CD14-positive monocyte (primary cell): Measurements from ENCODE around the gene SLC25A5. TPM values are rescaled to one million over a fixed set of nuclear protein-coding genes. Genes with fewer than 3 reads are reported as not detected.

Experiments used
- DNase-seq, 3 donors: peaks; one replicate each; pipeline ENCODE4 v3.0.0-alpha.2; 2011 to 2022
- H2AFZ ChIP-seq: 2 replicates; pipeline ENCODE4 v1.6.0; 2012; ENCODE audit warnings: mild to moderate bottlenecking, low read depth, low read length, inconsistent platforms; ENCODE audit not compliant: insufficient read depth, poor library complexity, severe bottlenecking
- H3K27ac ChIP-seq, 2 donors: 1 replicate in 1 of 2; 2 replicates in 1 of 2; pipeline ENCODE4 v1.5.1; 2012 to 2013; ENCODE audit warnings: low read length in 2 of 2, control low read depth in 1 of 2, inconsistent platforms in 1 of 2, low read depth in 1 of 2, mild to moderate bottlenecking in 1 of 2
- H3K27me3 ChIP-seq, 2 donors: one replicate each; pipeline versions ENCODE4 v1.6.0 to v1.6.1; 2011 to 2013; ENCODE audit warnings: low read length in 2 of 2; ENCODE audit not compliant: control insufficient read depth in 2 of 2, insufficient read depth in 2 of 2
- H3K36me3 ChIP-seq, 2 donors: replicated peaks in 1 of 2; 1 replicate in 1 of 2; 2 replicates in 1 of 2; pipeline versions ENCODE4 v1.5.1 to v1.6.1; 2012 to 2013; ENCODE audit warnings: low read length in 2 of 2, control low read depth in 1 of 2, inconsistent platforms in 1 of 2, mild to moderate bottlenecking in 1 of 2; ENCODE audit not compliant: insufficient read depth in 2 of 2, control insufficient read depth in 1 of 2
- H3K4me1 ChIP-seq, 2 donors: 1 replicate in 1 of 2; 2 replicates in 1 of 2; pipeline versions ENCODE4 v1.5.1 to v1.6.1; 2012 to 2013; ENCODE audit warnings: low read length in 2 of 2, control low read depth in 1 of 2, inconsistent platforms in 1 of 2, mild to moderate bottlenecking in 1 of 2, moderate library complexity in 1 of 2; ENCODE audit not compliant: insufficient read depth in 2 of 2, control insufficient read depth in 1 of 2
- H3K4me2 ChIP-seq: replicated peaks from 2 replicates; pipeline ENCODE3; 2012; ENCODE audit warnings: low read length, moderate library complexity, mild to moderate bottlenecking; ENCODE audit not compliant: poor library complexity, severe bottlenecking; ENCODE audit errors: extremely low read depth
- H3K4me3 ChIP-seq, 3 experiments: fragments of 200-600 bp in 1 of 3; sonication (generic) in 1 of 3; replicated peaks in 1 of 3; 1 replicate in 2 of 3; 2 replicates in 1 of 3; pipeline ENCODE4 v1.5.1; 2011 to 2013; ENCODE audit warnings: low read length in 3 of 3, mild to moderate bottlenecking in 3 of 3, control low read depth in 2 of 3, low read depth in 2 of 3, inconsistent platforms in 1 of 3, moderate library complexity in 1 of 3
- H3K79me2 ChIP-seq: 2 replicates; pipeline ENCODE4 v1.6.0; 2012; ENCODE audit warnings: mild to moderate bottlenecking, control low read depth, inconsistent platforms, low read length, moderate library complexity; ENCODE audit not compliant: insufficient read depth
- H3K9ac ChIP-seq: 2 replicates; pipeline ENCODE4 v1.6.0; 2017; ENCODE audit warnings: low read length, mild to moderate bottlenecking; ENCODE audit not compliant: insufficient read depth, poor library complexity, severe bottlenecking
- H3K9me3 ChIP-seq, 2 donors: replicated peaks in 1 of 2; 1 replicate in 1 of 2; 2 replicates in 1 of 2; pipeline versions ENCODE4 v1.5.1 to v1.6.1; 2012 to 2013; ENCODE audit warnings: low read length in 2 of 2, control low read depth in 1 of 2; ENCODE audit not compliant: control insufficient read depth in 1 of 2, insufficient read depth in 1 of 2
- H4K20me1 ChIP-seq: 2 replicates; pipeline ENCODE4 v1.6.0; 2012; ENCODE audit warnings: mild to moderate bottlenecking, low read length, control low read depth, moderate library complexity; ENCODE audit not compliant: insufficient read depth
- H3K27ac Mint-ChIP-seq, 7 donors: one replicate each; pipeline ENCODE4 v1.8.0; 2020; ENCODE audit warnings: mild to moderate bottlenecking in 7 of 7, mixed read lengths in 7 of 7, moderate library complexity in 6 of 7, inconsistent platforms in 2 of 7
- H3K27me3 Mint-ChIP-seq, 3 donors: one replicate each; pipeline ENCODE4 v1.8.0; 2021 to 2022; ENCODE audit warnings: low read depth in 3 of 3, mild to moderate bottlenecking in 3 of 3, mixed read lengths in 3 of 3, moderate library complexity in 3 of 3, inconsistent platforms in 1 of 3
- H3K36me3 Mint-ChIP-seq, 2 donors: one replicate each; pipeline ENCODE4 v1.8.0; 2020; ENCODE audit warnings: mixed read lengths in 2 of 2, inconsistent platforms in 1 of 2, mild to moderate bottlenecking in 1 of 2
- H3K4me1 Mint-ChIP-seq: one replicate; pipeline ENCODE4 v1.8.0; 2020; ENCODE audit warnings: mild to moderate bottlenecking, mixed read lengths
- H3K4me3 Mint-ChIP-seq, 2 donors: one replicate each; pipeline ENCODE4 v1.8.0; 2020; ENCODE audit warnings: mild to moderate bottlenecking in 2 of 2, mixed read lengths in 2 of 2, moderate library complexity in 1 of 2
- H3K9me3 Mint-ChIP-seq, 7 donors: one replicate each; pipeline ENCODE4 v1.8.0; 2020 to 2022; ENCODE audit warnings: mixed read lengths in 7 of 7, mild to moderate bottlenecking in 6 of 7, moderate library complexity in 6 of 7, inconsistent platforms in 2 of 7
- WGBS: methylation state at CpG from one replicate; pipeline ENCODE4 v1.1.5; 2013; ENCODE audit warnings: missing lambda C conversion rate; ENCODE audit not compliant: insufficient coverage; 5-methylcytosine and 5-hydroxymethylcytosine counted together
- intact Hi-C, 2 donors: fragments of 100-400 bp; cut with micrococcal nuclease; formaldehyde crosslinking; loops; one replicate each; pipeline versions ENCODE4 v1.15.0 to v1.15.1; 2023
- polyA plus RNA-seq, 3 donors: library from polyadenylated mRNA; depleted of rRNA in 1 of 3; unstranded in 2 of 3; stranded (reverse) in 1 of 3; fragments of 300-500 nt in 2 of 3; fragments of >200 nt in 1 of 3; fragmentation: Illumina TruSeq in 2 of 3; gene quantifications; 1 replicate in 2 of 3; 2 replicates in 1 of 3; pipeline ENCODE4 v1.2.3, GENCODE V29; 2012 to 2021
- TF ChIP-seq, protein P1 (sequence below): fragments of 200-600 bp; IDR thresholded peaks from one replicate; pipeline ENCODE4 v1.8.0; 2022; ENCODE audit warnings: antibody characterized with exemption, mild to moderate bottlenecking

Gene SLC25A5
- polyA plus RNA-seq, 3 donors, result 436 to 491 (median 468) TPM

- Histone ChIP-seq H3K9me3 (no peaks in the 10 kb centered on the region), H4K20me1 (no peaks in the 10 kb centered on the region), H3K36me3 (no peaks in the 10 kb centered on the region), H3K79me2 (no peaks in the 10 kb centered on the region), H3K4me2 (no peak overlapping the region), H3K9ac (no peak overlapping the region), H3K27me3 (no peaks in the 10 kb centered on the region), H2AFZ (no peak overlapping the region), H3K4me3 (no peak overlapping the region), H3K4me1 (no peaks in the 10 kb centered on the region), H3K27ac (no peak overlapping the region)
- no peaks in the 10 kb centered on the region for H3K4me1 Mint-ChIP-seq
- no peaks in the 10 kb centered on the region for H3K9me3 Mint-ChIP-seq
- 0% methylated on average over 2 of the region's 8 CpGs for WGBS
- no peak overlapping the region for H3K27ac Mint-ChIP-seq
- peaks cover 0 to 17% (median 0%) of the 10 kb centered on the region in 3 donors for H3K27me3 Mint-ChIP-seq
- H3K36me3 Mint-ChIP-seq, result no peaks in the 10 kb centered on the region
- TF ChIP-seq, protein P1, sequence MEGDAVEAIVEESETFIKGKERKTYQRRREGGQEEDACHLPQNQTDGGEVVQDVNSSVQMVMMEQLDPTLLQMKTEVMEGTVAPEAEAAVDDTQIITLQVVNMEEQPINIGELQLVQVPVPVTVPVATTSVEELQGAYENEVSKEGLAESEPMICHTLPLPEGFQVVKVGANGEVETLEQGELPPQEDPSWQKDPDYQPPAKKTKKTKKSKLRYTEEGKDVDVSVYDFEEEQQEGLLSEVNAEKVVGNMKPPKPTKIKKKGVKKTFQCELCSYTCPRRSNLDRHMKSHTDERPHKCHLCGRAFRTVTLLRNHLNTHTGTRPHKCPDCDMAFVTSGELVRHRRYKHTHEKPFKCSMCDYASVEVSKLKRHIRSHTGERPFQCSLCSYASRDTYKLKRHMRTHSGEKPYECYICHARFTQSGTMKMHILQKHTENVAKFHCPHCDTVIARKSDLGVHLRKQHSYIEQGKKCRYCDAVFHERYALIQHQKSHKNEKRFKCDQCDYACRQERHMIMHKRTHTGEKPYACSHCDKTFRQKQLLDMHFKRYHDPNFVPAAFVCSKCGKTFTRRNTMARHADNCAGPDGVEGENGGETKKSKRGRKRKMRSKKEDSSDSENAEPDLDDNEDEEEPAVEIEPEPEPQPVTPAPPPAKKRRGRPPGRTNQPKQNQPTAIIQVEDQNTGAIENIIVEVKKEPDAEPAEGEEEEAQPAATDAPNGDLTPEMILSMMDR, result peak; percentile 51
- no peak overlapping the region for H3K4me3 Mint-ChIP-seq
- peak; percentile 17 to 30 (median 23) for DNase-seq
- intact Hi-C loops, result no loop called here
Observed at GRCh38 chrX:119488749-119489148, 20.5 kb downstream of the SLC25A5 start.

GRCh38 chrX:119489212-119490074, 21.2 kb downstream of the SLC25A5 start:
- WGBS, result 60% methylated on average over 2 of the region's 13 CpGs
- H3K36me3 ChIP-seq, result no peaks in the 10 kb centered on the region
- intact Hi-C loops, result no loop called here

More at GRCh38 chrX:119489212-119490074, 21.2 kb downstream of the SLC25A5 start:
- Histone ChIP-seq H4K20me1 (no peaks in the 10 kb centered on the region), H3K9me3 (no peaks in the 10 kb centered on the region), H3K79me2 (no peaks in the 10 kb centered on the region), H3K27me3 (no peaks in the 10 kb centered on the region), H2AFZ (no peak overlapping the region), H3K4me3 (no peak overlapping the region), H3K4me2 (no peak overlapping the region), H3K4me1 (no peaks in the 10 kb centered on the region), H3K27ac (no peak overlapping the region), H3K9ac (no peak overlapping the region)
- H3K27me3 Mint-ChIP-seq, result peaks cover 0 to 16% (median 0%) of the 10 kb centered on the region in 3 donors
- H3K9me3 Mint-ChIP-seq, result no peaks in the 10 kb centered on the region
- no peaks in the 10 kb centered on the region for H3K36me3 Mint-ChIP-seq
- H3K27ac Mint-ChIP-seq, result no peak overlapping the region
- DNase-seq, result no peak
- TF ChIP-seq, protein P1, result no peak
- H3K4me3 Mint-ChIP-seq, result no peak overlapping the region
- H3K4me1 Mint-ChIP-seq, result no peaks in the 10 kb centered on the region
